ENCODE results near the gene PPFIA3. TPM values are rescaled to one million over a fixed set of nuclear protein-coding genes. Genes with fewer than 3 reads are reported as not detected.
"Not testable (repeated sequence)": the region's sequence is repeated elsewhere in the genome, so short reads cannot be mapped to it uniquely, and the experiment has no call there.

The PPFIA3 gene
- total and polyA plus RNA-seq, 2 donors (not counting 1 experiment from before 2014, with no cell fraction given): 0.62 to 1.3 TPM

- H3K9me3 ChIP-seq (ENCODE audit: control insufficient read depth, insufficient read depth, low read depth, low read length); H3K4me1 ChIP-seq (ENCODE audit: control insufficient read depth, extremely low read depth, insufficient read depth, low read length); H3K9ac ChIP-seq (ENCODE audit: insufficient read depth, low read length); H3K36me3 ChIP-seq (ENCODE audit: control insufficient read depth, insufficient read depth, low read length); DNase-seq (ENCODE audit: low read depth in 2 of 2); H2AFZ ChIP-seq (ENCODE audit: low read length); H3K4me2 ChIP-seq (ENCODE audit: extremely low read depth, insufficient read depth, low read length); H3K79me2 ChIP-seq (ENCODE audit: control insufficient read depth, insufficient read depth, low read length); H3K27ac ChIP-seq (ENCODE audit: insufficient read depth, low read length); H4K20me1 ChIP-seq (ENCODE audit: control insufficient read depth, extremely low read depth, insufficient read depth, low read length); H3K4me3 ChIP-seq (replicated peaks in 1 of 4; ENCODE audit: control extremely low read depth in 1 of 4, insufficient read depth in 1 of 4, low read depth in 3 of 4, low read length in 4 of 4): not testable (repeated sequence)
- peaks cover 13% of the 10 kb centered on the region for H3K27me3 ChIP-seq (ENCODE audit: control insufficient read depth, insufficient read depth, low read length)
Measured at GRCh38 chr19:49123285-49123684, 3.9 kb downstream of the PPFIA3 start.

- H3K4me1 ChIP-seq (ENCODE audit: control insufficient read depth, extremely low read depth, insufficient read depth, low read length): no peaks in the 10 kb centered on the region
- no peaks in the 10 kb centered on the region for H3K9me3 ChIP-seq (ENCODE audit: control insufficient read depth, insufficient read depth, low read depth, low read length)
- no peak overlapping the region for H3K27ac ChIP-seq (ENCODE audit: insufficient read depth, low read length)
- no peaks in the 10 kb centered on the region for H3K79me2 ChIP-seq (ENCODE audit: control insufficient read depth, insufficient read depth, low read length)
- H3K4me3 ChIP-seq (replicated peaks in 1 of 4; ENCODE audit: control extremely low read depth in 1 of 4, insufficient read depth in 1 of 4, low read depth in 3 of 4, low read length in 4 of 4): no peak overlapping the region
- H3K9ac ChIP-seq (ENCODE audit: insufficient read depth, low read length): no peak overlapping the region
- H3K4me2 ChIP-seq (ENCODE audit: extremely low read depth, insufficient read depth, low read length): no peak overlapping the region
- H3K27me3 ChIP-seq (ENCODE audit: control insufficient read depth, insufficient read depth, low read length): peaks cover 9% of the 10 kb centered on the region
- no peaks in the 10 kb centered on the region for H4K20me1 ChIP-seq (ENCODE audit: control insufficient read depth, extremely low read depth, insufficient read depth, low read length)
- DNase-seq (ENCODE audit: low read depth in 2 of 2): no peak
- no peaks in the 10 kb centered on the region for H3K36me3 ChIP-seq (ENCODE audit: control insufficient read depth, insufficient read depth, low read length)
- H2AFZ ChIP-seq (ENCODE audit: low read length): no peak overlapping the region
- no peak for TF ChIP-seq CTCF (conservative IDR thresholded peaks at IDR 0.05 in 1 of 2, IDR thresholded peaks at IDR 0.05 in 1 of 2; ENCODE audit: low read depth in 1 of 2, low read length in 2 of 2)
- TF ChIP-seq EZH2 (IDR thresholded peaks at IDR 0.05; ENCODE audit: low read length, missing control alignments): no peak
Measured at GRCh38 chr19:49125025-49125731, 5.8 kb downstream of the PPFIA3 start.

DNA sequence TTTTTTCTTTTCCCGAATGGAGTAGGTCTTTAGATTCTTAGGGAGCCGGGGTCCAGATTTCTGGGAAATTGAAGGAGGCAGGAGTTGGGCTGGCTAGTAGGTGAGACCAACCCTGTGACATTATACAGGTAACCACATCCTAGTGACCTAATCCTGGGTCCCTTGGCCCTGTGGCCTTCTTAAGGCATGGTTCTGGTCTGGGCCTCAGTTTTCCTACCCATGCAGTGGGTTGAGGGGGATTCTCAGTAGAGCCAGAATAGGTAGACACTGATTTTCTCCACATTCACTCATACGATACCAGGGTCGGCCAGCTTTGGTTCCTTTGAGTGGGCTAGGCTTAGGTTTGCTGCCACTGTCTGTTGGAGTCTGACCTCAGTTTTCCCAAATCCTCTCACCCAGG is 7.2 kb downstream of the PPFIA3 start:
- TF ChIP-seq CTCF (conservative IDR thresholded peaks at IDR 0.05 in 1 of 2, IDR thresholded peaks at IDR 0.05 in 1 of 2; ENCODE audit: low read depth in 1 of 2, low read length in 2 of 2) (no peak), EZH2 (IDR thresholded peaks at IDR 0.05; ENCODE audit: low read length, missing control alignments) (no peak)
- Histone ChIP-seq H2AFZ (ENCODE audit: low read length) (no peak overlapping the region), H3K27me3 (ENCODE audit: control insufficient read depth, insufficient read depth, low read length) (no peaks in the 10 kb centered on the region), H3K27ac (ENCODE audit: insufficient read depth, low read length) (no peak overlapping the region), H4K20me1 (ENCODE audit: control insufficient read depth, extremely low read depth, insufficient read depth, low read length) (no peaks in the 10 kb centered on the region), H3K79me2 (ENCODE audit: control insufficient read depth, insufficient read depth, low read length) (no peaks in the 10 kb centered on the region), H3K4me3 (replicated peaks in 1 of 4; ENCODE audit: control extremely low read depth in 1 of 4, insufficient read depth in 1 of 4, low read depth in 3 of 4, low read length in 4 of 4) (no peak overlapping the region), H3K9ac (ENCODE audit: insufficient read depth, low read length) (no peak overlapping the region), H3K36me3 (ENCODE audit: control insufficient read depth, insufficient read depth, low read length) (no peaks in the 10 kb centered on the region), H3K4me2 (ENCODE audit: extremely low read depth, insufficient read depth, low read length) (no peak overlapping the region), H3K4me1 (ENCODE audit: control insufficient read depth, extremely low read depth, insufficient read depth, low read length) (no peaks in the 10 kb centered on the region), H3K9me3 (ENCODE audit: control insufficient read depth, insufficient read depth, low read depth, low read length) (no peaks in the 10 kb centered on the region)
- no peak for DNase-seq (ENCODE audit: low read depth in 2 of 2)

- not testable (repeated sequence) for H3K27ac ChIP-seq (ENCODE audit: insufficient read depth, low read length); H3K36me3 ChIP-seq (ENCODE audit: control insufficient read depth, insufficient read depth, low read length); H3K9me3 ChIP-seq (ENCODE audit: control insufficient read depth, insufficient read depth, low read depth, low read length); H2AFZ ChIP-seq (ENCODE audit: low read length); H4K20me1 ChIP-seq (ENCODE audit: control insufficient read depth, extremely low read depth, insufficient read depth, low read length); H3K4me2 ChIP-seq (ENCODE audit: extremely low read depth, insufficient read depth, low read length); H3K4me3 ChIP-seq (replicated peaks in 1 of 4; ENCODE audit: control extremely low read depth in 1 of 4, insufficient read depth in 1 of 4, low read depth in 3 of 4, low read length in 4 of 4); H3K9ac ChIP-seq (ENCODE audit: insufficient read depth, low read length); H3K79me2 ChIP-seq (ENCODE audit: control insufficient read depth, insufficient read depth, low read length); H3K4me1 ChIP-seq (ENCODE audit: control insufficient read depth, extremely low read depth, insufficient read depth, low read length); DNase-seq (ENCODE audit: low read depth in 2 of 2); H3K27me3 ChIP-seq (ENCODE audit: control insufficient read depth, insufficient read depth, low read length)
Measured at GRCh38 chr19:49127225-49127624, 7.9 kb downstream of the PPFIA3 start.

Data from fibroblast of lung (primary cell).